ENCODE results near the gene TTLL11. TPM values are rescaled to one million over a fixed set of nuclear protein-coding genes. Genes with fewer than 3 reads are reported as not detected.

Gene TTLL11
- total RNA-seq, 4 donors from 2014 or later = 9.1 to 14.6 (median 9.7) TPM

GRCh38 chr9:121955649-121956048, 137.5 kb downstream of the TTLL11 start:
- intact Hi-C loops (cut with DNase I; ENCODE audit: low total_unique reads) = no loop called here
- DNase-seq (ENCODE audit: low spot score in 2 of 2) = no peak
- TF ChIP-seq CTCF (IDR thresholded peaks at IDR 0.05) (no peak), POLR2A (IDR thresholded peaks at IDR 0.05) (no peak)
- no peak overlapping the region for H3K4me3 ChIP-seq (ENCODE audit: low read depth, poor library complexity, severe bottlenecking)
- WGBS, 2 donors = 72 to 82% methylated on average over 1 of the region's 1 CpG

DNA sequence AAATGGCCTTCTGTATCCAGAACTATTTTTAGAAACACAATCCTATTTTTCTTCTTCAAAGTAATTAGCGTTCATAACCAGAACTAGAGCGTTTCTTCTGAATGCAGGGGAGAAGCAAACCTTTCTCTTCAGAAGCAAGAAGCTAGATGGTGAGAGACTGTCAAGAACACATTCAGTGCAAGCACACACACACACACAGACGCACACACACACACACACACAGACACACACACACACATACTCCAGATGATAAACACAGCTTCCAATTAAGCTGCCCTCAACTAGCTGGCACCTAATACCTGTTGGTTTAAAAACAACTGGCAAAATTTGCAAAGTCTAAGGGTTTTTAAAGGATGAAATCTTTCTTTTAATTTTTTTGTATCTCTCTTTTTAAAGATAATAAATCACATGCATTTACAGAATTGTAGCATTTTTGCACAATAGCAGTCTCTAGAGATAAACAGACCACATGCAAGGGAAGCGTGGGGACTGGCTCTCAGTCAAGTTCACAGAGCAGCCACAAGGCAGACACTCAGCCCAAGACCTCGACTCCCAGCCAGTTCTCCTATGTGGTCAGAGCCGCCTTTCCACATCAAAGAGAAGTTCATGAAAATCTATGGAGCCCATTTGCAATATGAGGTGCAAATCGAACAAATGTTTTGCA, 138.5 kb downstream of the TTLL11 start:
- no peak overlapping the region for H3K4me3 ChIP-seq (ENCODE audit: low read depth, poor library complexity, severe bottlenecking)
- 52 to 53% methylated on average over 7 of the region's 7 CpGs for WGBS, 2 donors
- intact Hi-C loops (cut with DNase I; ENCODE audit: low total_unique reads) = no loop called here
- peak; percentile 51 to 90 for DNase-seq (ENCODE audit: low spot score in 2 of 2)
- no peak for TF ChIP-seq CTCF (IDR thresholded peaks at IDR 0.05)
- no peak for TF ChIP-seq POLR2A (IDR thresholded peaks at IDR 0.05)

GRCh38 chr9:121952611-121953010, 140.5 kb downstream of the TTLL11 start:
- no peak overlapping the region for H3K4me3 ChIP-seq (ENCODE audit: low read depth, poor library complexity, severe bottlenecking)
- TF ChIP-seq CTCF (IDR thresholded peaks at IDR 0.05) (no peak), POLR2A (IDR thresholded peaks at IDR 0.05) (no peak)
- intact Hi-C loops (cut with DNase I; ENCODE audit: low total_unique reads) = no loop called here
- 79 to 80% methylated on average over 3 of the region's 3 CpGs for WGBS, 2 donors
- DNase-seq (ENCODE audit: low spot score in 2 of 2) = no peak

- intact Hi-C loops (cut with DNase I; ENCODE audit: low total_unique reads) = no loop called here
- no peak for DNase-seq (ENCODE audit: low spot score in 2 of 2)
- WGBS, 2 donors = 85 to 91% methylated on average over 8 of the region's 8 CpGs
- TF ChIP-seq POLR2A (IDR thresholded peaks at IDR 0.05) (no peak), CTCF (IDR thresholded peaks at IDR 0.05) (no peak)
- no peak overlapping the region for H3K4me3 ChIP-seq (ENCODE audit: low read depth, poor library complexity, severe bottlenecking)
Measured at GRCh38 chr9:121950866-121951265, 142.2 kb downstream of the TTLL11 start.

GRCh38 chr9:121950441-121950840, 142.7 kb downstream of the TTLL11 start:
- no peak overlapping the region for H3K4me3 ChIP-seq (ENCODE audit: low read depth, poor library complexity, severe bottlenecking)
- no peak for DNase-seq (ENCODE audit: low spot score in 2 of 2)
- 90 to 95% methylated on average over 9 of the region's 9 CpGs for WGBS, 2 donors
- intact Hi-C loops (cut with DNase I; ENCODE audit: low total_unique reads) = no loop called here
- TF ChIP-seq CTCF (IDR thresholded peaks at IDR 0.05) (no peak), POLR2A (IDR thresholded peaks at IDR 0.05) (no peak)

DNA sequence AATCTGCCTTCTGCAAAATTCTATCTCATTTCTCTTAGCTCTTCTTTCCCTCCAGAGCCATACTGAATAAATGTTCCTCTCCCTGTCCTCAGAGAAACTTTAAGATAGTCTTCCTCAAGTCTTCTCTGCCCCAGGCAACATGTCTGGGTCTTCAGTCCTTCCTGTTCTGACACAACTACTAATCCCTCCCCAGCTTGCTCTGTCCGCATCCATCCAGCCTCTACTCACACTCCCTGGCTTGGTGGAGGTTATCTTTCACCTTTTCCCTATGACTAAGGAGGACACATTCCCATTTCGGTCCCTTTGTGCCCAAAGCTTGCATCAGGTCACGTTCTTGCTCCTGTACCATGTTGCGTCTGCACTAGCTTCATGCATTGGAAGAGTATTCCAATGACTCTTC, 143.3 kb downstream of the TTLL11 start:
- no peak overlapping the region for H3K4me3 ChIP-seq (ENCODE audit: low read depth, poor library complexity, severe bottlenecking)
- intact Hi-C loops (cut with DNase I; ENCODE audit: low total_unique reads) = no loop called here
- WGBS, 2 donors = 96 to 97% methylated on average over 4 of the region's 4 CpGs
- TF ChIP-seq CTCF (IDR thresholded peaks at IDR 0.05) (no peak), POLR2A (IDR thresholded peaks at IDR 0.05) (no peak)
- DNase-seq (ENCODE audit: low spot score in 2 of 2) = no peak
